ENCODE measurements around the gene PLPP1.

The PLPP1 gene

DNA sequence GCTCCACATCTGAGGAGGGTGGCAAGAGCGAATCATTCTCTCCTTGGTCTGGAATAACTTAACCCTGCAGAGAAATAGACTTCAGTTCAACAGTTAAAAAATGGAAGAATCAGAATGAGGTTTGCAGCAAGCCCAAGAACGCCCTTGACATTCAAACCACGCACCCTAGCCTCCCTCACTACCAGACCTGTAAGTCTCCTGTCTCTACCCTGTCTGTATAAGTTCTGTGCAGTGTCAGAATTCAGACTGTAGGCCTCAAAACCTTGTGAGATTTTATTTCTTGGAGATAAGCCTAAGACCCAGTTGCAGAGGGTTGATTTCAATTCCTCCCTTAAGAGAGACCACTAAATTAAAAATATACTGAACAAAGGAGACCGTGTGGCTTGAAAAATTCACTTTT, 35.8 kb upstream of the PLPP1 start:
- no peak overlapping the region for H3K27ac ChIP-seq
- H3K9me3 ChIP-seq, result no peaks in the 10 kb centered on the region
- peaks cover 0 to under 1% of the 10 kb centered on the region in 2 experiments for H3K4me1 ChIP-seq (ENCODE audit: control insufficient read depth in 1 of 2, insufficient read depth in 1 of 2, low read depth in 1 of 2, low read length in 1 of 2)
- no peaks in the 10 kb centered on the region for H3K36me3 ChIP-seq
- TF ChIP-seq, protein P1, sequence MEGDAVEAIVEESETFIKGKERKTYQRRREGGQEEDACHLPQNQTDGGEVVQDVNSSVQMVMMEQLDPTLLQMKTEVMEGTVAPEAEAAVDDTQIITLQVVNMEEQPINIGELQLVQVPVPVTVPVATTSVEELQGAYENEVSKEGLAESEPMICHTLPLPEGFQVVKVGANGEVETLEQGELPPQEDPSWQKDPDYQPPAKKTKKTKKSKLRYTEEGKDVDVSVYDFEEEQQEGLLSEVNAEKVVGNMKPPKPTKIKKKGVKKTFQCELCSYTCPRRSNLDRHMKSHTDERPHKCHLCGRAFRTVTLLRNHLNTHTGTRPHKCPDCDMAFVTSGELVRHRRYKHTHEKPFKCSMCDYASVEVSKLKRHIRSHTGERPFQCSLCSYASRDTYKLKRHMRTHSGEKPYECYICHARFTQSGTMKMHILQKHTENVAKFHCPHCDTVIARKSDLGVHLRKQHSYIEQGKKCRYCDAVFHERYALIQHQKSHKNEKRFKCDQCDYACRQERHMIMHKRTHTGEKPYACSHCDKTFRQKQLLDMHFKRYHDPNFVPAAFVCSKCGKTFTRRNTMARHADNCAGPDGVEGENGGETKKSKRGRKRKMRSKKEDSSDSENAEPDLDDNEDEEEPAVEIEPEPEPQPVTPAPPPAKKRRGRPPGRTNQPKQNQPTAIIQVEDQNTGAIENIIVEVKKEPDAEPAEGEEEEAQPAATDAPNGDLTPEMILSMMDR (IDR thresholded peaks at IDR 0.05), result no peak
- peaks cover 14% of the 10 kb centered on the region for H3K27me3 ChIP-seq
- H3K4me3 ChIP-seq (ENCODE audit: low read depth in 1 of 2, low read length in 1 of 2), result no peak overlapping the region

DNA sequence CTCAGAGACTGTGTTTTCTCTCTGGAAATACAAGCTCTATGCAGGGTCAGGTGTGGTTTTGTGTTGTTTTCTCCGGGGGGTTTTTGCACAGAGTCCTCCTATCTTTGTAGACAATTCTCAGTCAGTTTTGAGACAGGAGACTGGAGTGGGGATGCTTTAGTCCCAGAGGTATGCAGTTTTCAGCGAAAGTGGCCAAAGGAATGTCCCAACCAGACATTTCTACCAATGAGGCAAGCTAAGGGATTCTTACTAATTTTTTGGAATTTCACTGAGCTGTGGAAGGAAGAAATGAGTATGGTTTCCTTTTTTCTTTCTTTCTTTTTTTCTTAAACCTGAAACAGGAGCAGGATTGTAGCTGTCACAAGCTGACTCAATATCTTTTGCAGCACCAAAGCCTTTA, 35.3 kb upstream of the PLPP1 start:
- H3K4me3 ChIP-seq (ENCODE audit: low read depth in 1 of 2, low read length in 1 of 2), result no peak overlapping the region
- H3K36me3 ChIP-seq, result no peaks in the 10 kb centered on the region
- H3K9me3 ChIP-seq, result no peaks in the 10 kb centered on the region
- H3K27ac ChIP-seq, result no peak overlapping the region
- TF ChIP-seq, protein P1 (IDR thresholded peaks at IDR 0.05), result no peak
- H3K4me1 ChIP-seq (ENCODE audit: control insufficient read depth in 1 of 2, insufficient read depth in 1 of 2, low read depth in 1 of 2, low read length in 1 of 2), result no peaks in the 10 kb centered on the region
- peaks cover 14% of the 10 kb centered on the region for H3K27me3 ChIP-seq

DNA sequence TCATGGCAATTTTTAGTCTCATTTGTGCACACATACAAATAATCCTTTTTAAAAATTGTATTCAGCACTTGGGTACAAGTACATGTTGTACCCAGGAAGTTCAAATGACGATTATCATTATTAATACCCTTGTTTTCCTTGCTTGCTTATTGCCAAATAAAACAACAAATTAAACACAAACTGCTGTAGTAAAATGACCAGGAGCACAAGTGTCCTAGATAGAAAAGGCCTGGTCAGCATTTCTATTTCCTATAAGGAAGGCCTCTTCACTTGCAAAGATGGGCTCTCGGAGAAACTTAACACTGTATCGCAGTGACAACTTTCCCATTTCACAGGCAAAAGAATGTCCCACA, 34.7 kb upstream of the PLPP1 start:
- Histone ChIP-seq H3K9me3 (no peaks in the 10 kb centered on the region), H3K4me3 (ENCODE audit: low read depth in 1 of 2, low read length in 1 of 2) (no peak overlapping the region), H3K27ac (no peak overlapping the region), H3K27me3 (peaks cover 14% of the 10 kb centered on the region), H3K4me1 (ENCODE audit: control insufficient read depth in 1 of 2, insufficient read depth in 1 of 2, low read depth in 1 of 2, low read length in 1 of 2) (no peaks in the 10 kb centered on the region), H3K36me3 (no peaks in the 10 kb centered on the region)
- TF ChIP-seq, protein P1 (IDR thresholded peaks at IDR 0.05), result no peak

DNA sequence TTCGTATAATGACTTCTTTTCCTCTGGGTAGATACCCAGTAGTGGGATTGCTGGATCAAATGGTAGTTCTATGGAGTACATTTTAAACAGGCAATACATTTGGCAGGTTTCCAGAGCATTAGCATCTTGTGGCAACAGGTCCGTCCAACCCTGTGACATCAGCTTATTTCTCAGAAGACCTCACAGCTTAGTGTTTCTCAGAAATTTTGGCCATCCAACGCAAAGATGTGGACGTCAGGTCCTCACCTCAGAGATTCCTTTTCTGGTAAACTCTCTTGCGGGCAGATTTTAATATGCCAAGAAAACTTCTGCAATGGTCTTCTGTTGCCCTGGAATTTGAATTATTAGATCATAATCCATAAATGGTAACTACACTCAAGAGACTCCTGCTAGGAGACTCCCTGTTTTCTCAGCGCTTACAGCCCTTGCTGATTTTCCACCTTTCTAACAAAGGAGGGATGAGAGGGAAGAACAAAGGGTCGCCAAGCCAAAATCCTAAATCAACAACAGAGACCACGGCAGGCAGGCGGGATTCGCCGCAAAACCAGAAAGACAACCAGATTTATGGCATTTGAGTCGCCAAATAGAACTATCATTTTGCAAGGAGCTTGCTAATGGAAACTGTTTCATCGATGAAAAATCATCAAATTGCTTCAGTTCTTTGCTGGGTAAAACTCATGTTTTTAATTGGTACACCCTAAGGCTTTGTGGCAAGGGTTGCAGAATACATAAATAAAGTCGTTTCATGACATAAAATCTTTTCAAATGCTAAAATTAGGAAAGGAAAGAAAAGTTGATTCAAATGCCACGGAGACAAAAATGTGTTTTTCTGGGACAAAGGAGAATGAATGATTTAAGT, 34.1 kb upstream of the PLPP1 start:
- no peaks in the 10 kb centered on the region for H3K4me1 ChIP-seq (ENCODE audit: control insufficient read depth in 1 of 2, insufficient read depth in 1 of 2, low read depth in 1 of 2, low read length in 1 of 2)
- peaks cover 14% of the 10 kb centered on the region for H3K27me3 ChIP-seq
- H3K4me3 ChIP-seq (ENCODE audit: low read depth in 1 of 2, low read length in 1 of 2), result no peak overlapping the region
- no peaks in the 10 kb centered on the region for H3K36me3 ChIP-seq
- no peak overlapping the region for H3K27ac ChIP-seq
- no peaks in the 10 kb centered on the region for H3K9me3 ChIP-seq
- TF ChIP-seq, protein P1 (IDR thresholded peaks at IDR 0.05), result no peak

DNA sequence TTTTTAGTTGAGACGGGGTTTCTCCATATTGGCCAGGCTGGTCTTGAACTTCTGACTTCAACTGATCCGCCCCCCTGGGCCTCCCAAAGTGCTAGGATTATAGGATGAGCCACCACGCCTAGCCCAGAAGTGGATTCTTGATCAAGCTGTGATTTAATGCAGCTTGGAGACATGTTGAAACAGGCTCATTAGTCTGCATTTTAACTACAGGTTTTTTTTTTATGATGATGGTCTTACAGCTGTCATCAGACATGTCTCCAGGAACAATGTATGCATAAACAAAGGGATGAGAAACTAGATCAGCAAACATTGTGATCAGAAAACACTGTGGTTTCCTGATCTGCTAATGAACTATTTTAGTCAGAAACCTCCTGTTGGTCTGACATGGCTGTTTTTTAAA, 30.0 kb upstream of the PLPP1 start:
- TF ChIP-seq, protein P1 (IDR thresholded peaks at IDR 0.05), result no peak
- H3K36me3 ChIP-seq, result no peaks in the 10 kb centered on the region
- no peak overlapping the region for H3K27ac ChIP-seq
- no peaks in the 10 kb centered on the region for H3K27me3 ChIP-seq
- H3K4me3 ChIP-seq (ENCODE audit: low read depth in 1 of 2, low read length in 1 of 2), result no peak overlapping the region
- no peaks in the 10 kb centered on the region for H3K4me1 ChIP-seq (ENCODE audit: control insufficient read depth in 1 of 2, insufficient read depth in 1 of 2, low read depth in 1 of 2, low read length in 1 of 2)
- H3K9me3 ChIP-seq, result no peaks in the 10 kb centered on the region
